ENCODE data around the gene MT1HL1. TPM values are rescaled to one million over a fixed set of nuclear protein-coding genes. Genes with fewer than 3 reads are reported as not detected.
"Not testable (repeated sequence)": the region's sequence is repeated elsewhere in the genome, so short reads cannot be mapped to it uniquely, and the experiment has no call there.

The MT1HL1 gene
- total RNA-seq, 4 donors from 2014 or later, result not detected

DNA sequence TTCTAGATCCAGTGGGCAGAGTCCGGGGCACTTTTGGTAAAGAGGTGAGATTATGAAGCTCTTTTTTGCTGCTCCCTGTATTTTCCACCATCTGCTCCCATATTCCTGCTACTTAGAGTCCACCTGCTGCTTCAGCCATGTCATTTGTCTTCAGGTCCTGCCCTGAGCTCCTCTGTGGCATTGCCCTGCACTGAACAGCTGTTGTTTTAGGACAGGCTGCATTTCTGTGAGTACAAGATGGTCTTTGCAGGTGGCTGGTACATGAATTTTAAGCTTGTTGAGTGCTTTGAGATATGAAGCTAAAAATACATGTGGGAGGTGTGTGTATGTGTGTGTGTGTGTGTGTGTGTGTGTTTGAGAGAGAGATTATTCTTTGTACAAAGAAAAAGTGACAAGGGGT, 21.9 kb downstream of the MT1HL1 start:
- no peak overlapping the region for H3K27ac ChIP-seq
- DNase-seq, result no peak
- no peak overlapping the region for H3K4me3 ChIP-seq
- no peaks in the 10 kb centered on the region for H3K27me3 ChIP-seq
- no peaks in the 10 kb centered on the region for H3K9me3 ChIP-seq
- no peaks in the 10 kb centered on the region for H3K36me3 ChIP-seq
- no peaks in the 10 kb centered on the region for H3K4me1 ChIP-seq
- intact Hi-C loops (cut with DNase I; ENCODE audit: low total_unique reads), result no loop called here
- TF ChIP-seq CTCF (IDR thresholded peaks at IDR 0.05), result no peak
- TF ChIP-seq POLR2A (IDR thresholded peaks at IDR 0.05), result no peak

- intact Hi-C loops (cut with DNase I; ENCODE audit: low total_unique reads), result not testable (repeated sequence)
Observed at GRCh38 chr1:236981431-236981830, 22.8 kb downstream of the MT1HL1 start.

DNA sequence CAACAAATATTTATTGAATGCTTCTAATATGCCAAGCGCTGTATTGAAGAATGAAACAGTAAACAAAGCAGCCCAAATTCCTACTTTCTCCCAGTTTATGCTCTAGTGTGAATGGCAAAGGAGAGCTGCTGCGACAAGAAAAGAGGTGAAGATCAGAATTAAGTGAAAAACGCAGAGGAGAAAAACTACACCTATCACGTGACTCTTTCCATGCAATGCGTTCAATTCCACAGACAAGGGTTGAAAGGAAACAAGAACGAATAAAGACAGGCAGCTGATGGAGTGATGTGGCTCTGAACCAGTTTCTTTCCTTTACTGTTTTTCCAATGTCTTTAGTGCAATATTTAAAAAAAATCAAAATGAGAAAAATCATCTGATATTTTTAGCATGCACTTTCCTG, 23.6 kb downstream of the MT1HL1 start:
- no peaks in the 10 kb centered on the region for H3K4me1 ChIP-seq
- intact Hi-C loops (cut with DNase I; ENCODE audit: low total_unique reads), result no loop called here
- H3K4me3 ChIP-seq, result no peak overlapping the region
- H3K27ac ChIP-seq, result no peak overlapping the region
- no peaks in the 10 kb centered on the region for H3K27me3 ChIP-seq
- no peak for DNase-seq
- TF ChIP-seq CTCF (IDR thresholded peaks at IDR 0.05) (no peak), POLR2A (IDR thresholded peaks at IDR 0.05) (no peak)
- H3K36me3 ChIP-seq, result no peaks in the 10 kb centered on the region
- no peaks in the 10 kb centered on the region for H3K9me3 ChIP-seq

More at GRCh38 chr1:236981431-236981830, 22.8 kb downstream of the MT1HL1 start:
- not testable (repeated sequence) for H3K27ac ChIP-seq, H3K4me3 ChIP-seq, H3K4me1 ChIP-seq, H3K27me3 ChIP-seq, H3K36me3 ChIP-seq, DNase-seq, H3K9me3 ChIP-seq

- intact Hi-C loops (cut with DNase I; ENCODE audit: low total_unique reads), result no loop called here
- DNase-seq, result no peak
- Histone ChIP-seq H3K9me3 (no peaks in the 10 kb centered on the region), H3K4me3 (no peak overlapping the region), H3K36me3 (no peaks in the 10 kb centered on the region), H3K27ac (no peak overlapping the region), H3K27me3 (no peaks in the 10 kb centered on the region), H3K4me1 (no peaks in the 10 kb centered on the region)
- TF ChIP-seq POLR2A (IDR thresholded peaks at IDR 0.05), result no peak
- no peak for TF ChIP-seq CTCF (IDR thresholded peaks at IDR 0.05)
Observed at GRCh38 chr1:236979149-236979900, 24.9 kb downstream of the MT1HL1 start.

DNA sequence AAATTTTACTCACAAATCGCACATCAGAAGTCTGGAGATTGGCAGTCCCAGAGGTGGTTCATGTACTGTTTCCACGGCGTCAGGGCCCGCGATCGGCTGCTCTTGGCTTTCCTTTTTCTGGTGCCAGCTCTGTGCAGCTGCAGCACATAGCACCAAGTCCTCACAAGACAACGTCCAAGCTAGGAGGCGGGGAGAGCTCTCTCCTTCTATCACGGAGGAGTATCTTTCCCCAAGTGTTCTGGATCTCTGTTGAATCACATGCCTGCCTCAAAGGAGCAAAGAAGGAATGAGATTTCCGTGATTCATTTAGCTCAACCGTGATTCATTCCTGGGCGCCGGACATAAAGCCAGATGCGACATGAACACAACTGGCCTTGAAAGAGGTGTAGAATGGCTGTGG, 25.5 kb downstream of the MT1HL1 start:
- H3K27ac ChIP-seq, result no peak overlapping the region
- no peaks in the 10 kb centered on the region for H3K27me3 ChIP-seq
- DNase-seq, result no peak
- intact Hi-C loops (cut with DNase I; ENCODE audit: low total_unique reads), result no loop called here
- H3K36me3 ChIP-seq, result no peaks in the 10 kb centered on the region
- H3K4me3 ChIP-seq, result no peak overlapping the region
- no peaks in the 10 kb centered on the region for H3K4me1 ChIP-seq
- no peaks in the 10 kb centered on the region for H3K9me3 ChIP-seq
- TF ChIP-seq POLR2A (IDR thresholded peaks at IDR 0.05), result no peak
- no peak for TF ChIP-seq CTCF (IDR thresholded peaks at IDR 0.05)

All from uterus (tissue), 4 donors.